Immature natural killer cell (primary cell): Measurements from ENCODE around the gene KCNK3. TPM values are rescaled to one million over a fixed set of nuclear protein-coding genes. Genes with fewer than 3 reads are reported as not detected.

Experiments
- DNase-seq, 3 donors: peaks; one replicate each; pipeline ENCODE4 v3.0.0; 2022; ENCODE audit warnings: mixed read lengths in 1 of 3
- H3K27ac Mint-ChIP-seq, 6 donors: one replicate each; pipeline ENCODE4 v1.8.0; 2020; ENCODE audit warnings: mixed read lengths in 6 of 6, mild to moderate bottlenecking in 5 of 6, inconsistent platforms in 4 of 6, moderate library complexity in 3 of 6
- H3K27me3 Mint-ChIP-seq, 3 donors: one replicate each; pipeline ENCODE4 v1.8.0; 2020 to 2021; ENCODE audit warnings: low read depth in 3 of 3, mild to moderate bottlenecking in 3 of 3, mixed read lengths in 3 of 3, moderate library complexity in 3 of 3, inconsistent platforms in 1 of 3
- H3K36me3 Mint-ChIP-seq, 3 donors: one replicate each; pipeline ENCODE4 v1.8.0; 2020; ENCODE audit warnings: mixed read lengths in 3 of 3, inconsistent platforms in 2 of 3, mild to moderate bottlenecking in 2 of 3
- H3K4me1 Mint-ChIP-seq, 2 donors: one replicate each; pipeline ENCODE4 v1.8.0; 2020; ENCODE audit warnings: inconsistent platforms in 2 of 2, mild to moderate bottlenecking in 2 of 2, mixed read lengths in 2 of 2, moderate library complexity in 1 of 2
- H3K4me3 Mint-ChIP-seq, 5 donors: one replicate each; pipeline ENCODE4 v1.8.0; 2020; ENCODE audit warnings: mild to moderate bottlenecking in 5 of 5, mixed read lengths in 5 of 5, inconsistent platforms in 3 of 5, moderate library complexity in 3 of 5
- H3K9me3 Mint-ChIP-seq, 6 donors: one replicate each; pipeline ENCODE4 v1.8.0; 2020; ENCODE audit warnings: mild to moderate bottlenecking in 6 of 6, mixed read lengths in 6 of 6, inconsistent platforms in 4 of 6, moderate library complexity in 3 of 6
- polyA plus RNA-seq, 3 donors: library from polyadenylated mRNA; unstranded; fragments of 300-500 nt; fragmentation: Illumina TruSeq; gene quantifications; one replicate each; pipeline ENCODE4 v1.2.3, GENCODE V29; 2021

KCNK3 gene
- polyA plus RNA-seq, 3 donors from 2014 or later: not detected

GRCh38 chr2:26770986-26771586, 78.6 kb downstream of the KCNK3 start:
- Mint-ChIP-seq H3K4me3 (no peak overlapping the region), H3K4me1 (peaks cover 50 to 58% of the 10 kb centered on the region in 2 donors), H3K36me3 (no peaks in the 10 kb centered on the region), H3K27me3 (peaks cover 0 to 7% (median 0%) of the 10 kb centered on the region in 3 donors), H3K9me3 (no peaks in the 10 kb centered on the region), H3K27ac (peak overlapping the region in 5 of 6 donors; percentile 74 to 98 (median 94))
- no peak for DNase-seq

GRCh38 chr2:26772064-26773001, 79.8 kb downstream of the KCNK3 start:
- Mint-ChIP-seq H3K4me3 (peak overlapping the region; percentile 4 to 78 (median 60)), H3K27me3 (peaks cover 0 to 7% (median 0%) of the 10 kb centered on the region in 3 donors), H3K27ac (peak overlapping the region; percentile 89 to 98 (median 94)), H3K4me1 (peaks cover 46 to 50% of the 10 kb centered on the region in 2 donors), H3K9me3 (no peaks in the 10 kb centered on the region), H3K36me3 (peaks cover 0 to 10% (median 7%) of the 10 kb centered on the region in 3 donors)
- DNase-seq: peak; percentile 33 to 60 (median 44)

GRCh38 chr2:26776195-26776800, 83.8 kb downstream of the KCNK3 start:
- DNase-seq: no peak
- no peak overlapping the region for H3K4me3 Mint-ChIP-seq
- H3K4me1 Mint-ChIP-seq: peaks cover 19 to 23% of the 10 kb centered on the region in 2 donors
- peak overlapping the region in 3 of 6 donors; percentile 44 to 65 (median 45) for H3K27ac Mint-ChIP-seq
- H3K27me3 Mint-ChIP-seq: peaks cover 0 to 3% (median 2%) of the 10 kb centered on the region in 3 donors
- no peaks in the 10 kb centered on the region for H3K9me3 Mint-ChIP-seq
- H3K36me3 Mint-ChIP-seq: peaks cover 0 to 19% (median 7%) of the 10 kb centered on the region in 3 donors

- DNase-seq: no peak
- H3K9me3 Mint-ChIP-seq: no peaks in the 10 kb centered on the region
- peaks cover under 1 to 5% of the 10 kb centered on the region in 2 donors for H3K4me1 Mint-ChIP-seq
- no peak overlapping the region for H3K27ac Mint-ChIP-seq
- H3K36me3 Mint-ChIP-seq: peaks cover 0 to 20% (median 7%) of the 10 kb centered on the region in 3 donors
- H3K4me3 Mint-ChIP-seq: no peak overlapping the region
- H3K27me3 Mint-ChIP-seq: peaks cover 0 to 3% (median 2%) of the 10 kb centered on the region in 3 donors
Observed at GRCh38 chr2:26778098-26778497, 85.6 kb downstream of the KCNK3 start.

GRCh38 chr2:26778507-26778906, 86.0 kb downstream of the KCNK3 start:
- H3K4me3 Mint-ChIP-seq: no peak overlapping the region
- H3K36me3 Mint-ChIP-seq: peaks cover 0 to 20% (median 7%) of the 10 kb centered on the region in 3 donors
- peaks cover 0 to 3% (median 2%) of the 10 kb centered on the region in 3 donors for H3K27me3 Mint-ChIP-seq
- no peak for DNase-seq
- no peaks in the 10 kb centered on the region for H3K9me3 Mint-ChIP-seq
- H3K27ac Mint-ChIP-seq: peak overlapping the region in 2 of 6 donors; percentile 20 to 61
- H3K4me1 Mint-ChIP-seq: peaks cover 0 to 3% of the 10 kb centered on the region in 2 donors

GRCh38 chr2:26780203-26780760, 87.8 kb downstream of the KCNK3 start:
- Mint-ChIP-seq H3K4me1 (peaks cover 4 to 6% of the 10 kb centered on the region in 2 donors), H3K27me3 (peaks cover 0 to 7% (median 2%) of the 10 kb centered on the region in 3 donors), H3K27ac (peak overlapping the region in 1 of 6 donors; percentile 60), H3K4me3 (no peak overlapping the region), H3K9me3 (no peaks in the 10 kb centered on the region), H3K36me3 (peaks cover 0 to 20% (median 7%) of the 10 kb centered on the region in 3 donors)
- DNase-seq: no peak

Other genes with a start within 250 kb of the KCNK3 start
- 1 to 10 TPM in 1 of 3 donors, under 1 TPM in 1, not detected in 1; 0.34 to 1.3 TPM for gene OTOF, start 214.6 kb upstream of the KCNK3 start, polyA plus RNA-seq
- not detected for gene CIB4, start 51.4 kb upstream of the KCNK3 start, polyA plus RNA-seq
- 10 to 100 TPM in 1 of 3 donors, 1 to 10 TPM in 2; 6.6 to 13.7 (median 7.3) TPM for gene SLC35F6, start 71.6 kb downstream of the KCNK3 start, polyA plus RNA-seq
- gene CENPA, start 93.3 kb downstream of the KCNK3 start, polyA plus RNA-seq: under 1 TPM in 2 of 3 donors, not detected in 1; 0.62 to 0.68 TPM
- gene DPYSL5, start 155.4 kb downstream of the KCNK3 start, polyA plus RNA-seq: not detected